HG03432 (cell line): ENCODE data around the gene COASY.

Experiments
- ATAC-seq: cut with Tn5 transposase; IDR thresholded peaks from one replicate; pipeline ENCODE4 v1.9.1; 2021; ENCODE audit warnings: mild to moderate bottlenecking, moderate library complexity; ENCODE audit not compliant: unreplicated experiment

COASY gene

DNA sequence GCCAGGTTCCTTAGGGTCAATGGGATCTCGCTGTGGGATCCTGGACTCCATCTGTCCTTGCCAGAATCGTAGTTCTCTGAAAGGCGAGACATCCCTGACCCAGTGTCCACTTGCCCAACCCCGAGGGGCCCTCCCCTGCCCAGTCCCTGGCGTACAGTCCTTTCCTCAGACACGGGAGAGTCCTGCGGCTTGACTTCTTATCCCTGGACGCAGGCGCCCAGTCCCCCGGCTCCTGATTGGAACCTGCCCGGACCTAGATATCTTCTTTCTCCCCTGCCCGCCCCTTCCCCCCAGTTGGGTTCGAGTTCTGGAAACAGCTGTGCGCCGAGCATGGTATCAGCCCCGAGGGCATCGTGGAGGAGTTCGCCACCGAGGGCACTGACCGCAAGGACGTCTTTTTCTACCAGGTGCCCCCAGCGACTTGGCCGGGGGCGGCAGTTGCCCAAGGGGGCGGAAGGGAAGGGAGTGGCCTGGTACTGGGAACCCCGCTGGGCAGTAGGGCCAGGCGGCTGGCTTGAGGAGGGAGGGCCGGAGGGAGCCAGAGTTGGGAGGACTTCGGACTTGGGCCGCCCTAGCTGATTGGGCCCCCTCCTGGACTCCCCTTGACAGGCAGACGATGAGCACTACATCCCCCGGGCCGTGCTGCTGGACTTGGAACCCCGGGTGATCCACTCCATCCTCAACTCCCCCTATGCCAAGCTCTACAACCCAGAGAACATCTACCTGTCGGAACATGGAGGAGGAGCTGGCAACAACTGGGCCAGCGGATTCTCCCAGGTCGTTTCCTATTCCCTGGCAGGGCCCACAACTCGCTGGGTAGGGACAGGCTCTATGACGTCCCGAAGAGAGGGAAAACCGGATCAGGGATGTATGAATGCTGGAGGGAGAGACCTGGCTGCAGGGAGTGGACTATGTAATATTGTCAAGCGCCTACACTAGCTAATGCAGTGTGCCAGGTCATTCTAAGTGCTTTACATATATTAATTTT lies 48.2 kb downstream of the COASY start:
- ATAC-seq = peak; percentile 14

- no peak for ATAC-seq
Observed at GRCh38 chr17:42612013-42612412, 50.1 kb downstream of the COASY start.

GRCh38 chr17:42613699-42614295 lies 51.8 kb downstream of the COASY start:
- no peak for ATAC-seq
